Activated CD4-positive, CD25-positive, alpha-beta regulatory T cell treated with anti-CD3 and anti-CD28 coated beads, Interleukin-2, amount 50 U/mL, for 72 hours (primary cell): Measurements from ENCODE around the gene PRPSAP1.
"Not testable (repeated sequence)": the region's sequence is repeated elsewhere in the genome, so short reads cannot be mapped to it uniquely, and the experiment has no call there.

Experiments
- DNase-seq: peaks from one replicate; pipeline ENCODE4 v3.0.0; 2021

PRPSAP1 gene

DNA sequence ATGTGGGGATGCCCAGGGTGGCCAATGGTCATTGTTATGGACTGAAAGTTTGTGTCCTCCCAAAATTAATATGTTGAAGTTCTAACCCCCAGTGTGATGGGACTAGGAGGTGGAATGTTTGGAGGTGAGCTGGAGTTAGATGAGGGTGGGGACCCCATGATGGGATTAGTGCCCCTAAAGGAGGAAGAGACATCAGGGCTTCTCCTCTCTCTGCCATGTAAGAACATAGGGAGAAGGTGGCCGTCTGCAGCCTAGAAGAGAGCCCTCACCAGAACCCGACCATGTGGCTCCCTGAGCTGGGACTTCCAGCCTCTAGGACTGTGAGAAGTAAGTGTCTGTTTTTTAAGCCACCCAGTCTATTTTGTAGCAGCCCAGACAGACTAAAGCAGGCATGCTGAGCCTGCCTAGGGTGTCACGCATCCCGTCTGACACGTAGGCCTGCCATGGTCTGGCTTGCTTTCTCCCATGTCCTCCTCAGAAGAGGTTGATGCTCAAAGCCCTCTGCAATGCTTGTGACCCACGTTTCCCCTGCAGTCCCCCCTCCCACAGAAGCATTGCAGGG lies 4.0 kb upstream of the PRPSAP1 start:
- DNase-seq = no peak

GRCh38 chr17:76356803-76357456 lies 3.2 kb upstream of the PRPSAP1 start:
- DNase-seq = no peak

DNA sequence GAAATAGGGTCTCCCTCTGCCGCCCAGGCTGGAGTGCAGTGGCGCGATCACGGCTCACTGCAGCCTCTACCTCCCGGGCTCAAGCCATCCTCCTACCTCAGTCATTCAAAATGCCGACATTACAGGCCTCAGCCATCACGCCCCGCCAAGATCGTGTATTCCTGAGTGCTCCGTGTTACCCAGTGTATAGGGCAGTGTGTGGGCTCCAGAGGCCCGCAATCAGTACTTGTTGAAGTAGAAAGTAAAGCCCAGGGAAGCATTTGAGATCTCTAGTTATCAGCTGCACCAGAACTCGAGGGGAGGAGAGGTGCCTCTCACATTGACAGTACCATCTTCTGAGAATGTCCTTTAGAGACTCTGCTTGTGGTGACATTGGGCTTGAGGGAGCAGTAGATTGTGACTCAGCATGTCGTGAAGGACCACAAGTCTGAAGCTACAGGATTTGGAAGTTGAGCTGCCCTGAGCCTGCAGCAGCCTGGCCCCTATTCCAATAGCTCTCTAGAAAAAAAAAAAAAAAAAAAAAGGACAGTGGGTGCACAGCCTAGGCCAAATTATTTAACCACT lies 1.1 kb upstream of the PRPSAP1 start:
- no peak for DNase-seq

GRCh38 chr17:76354317-76354729 lies 607 bp upstream of the PRPSAP1 start:
- no peak for DNase-seq

- DNase-seq = peak; percentile 49
These were observed 615 bp downstream of the PRPSAP1 start for GRCh38 chr17:76353004-76353598.

GRCh38 chr17:76351526-76352071 lies 2.1 kb downstream of the PRPSAP1 start:
- DNase-seq = no peak

GRCh38 chr17:76350463-76350862 lies 3.3 kb downstream of the PRPSAP1 start:
- no peak for DNase-seq

GRCh38 chr17:76346936-76347335 lies 6.8 kb downstream of the PRPSAP1 start:
- DNase-seq = not testable (repeated sequence)

DNA sequence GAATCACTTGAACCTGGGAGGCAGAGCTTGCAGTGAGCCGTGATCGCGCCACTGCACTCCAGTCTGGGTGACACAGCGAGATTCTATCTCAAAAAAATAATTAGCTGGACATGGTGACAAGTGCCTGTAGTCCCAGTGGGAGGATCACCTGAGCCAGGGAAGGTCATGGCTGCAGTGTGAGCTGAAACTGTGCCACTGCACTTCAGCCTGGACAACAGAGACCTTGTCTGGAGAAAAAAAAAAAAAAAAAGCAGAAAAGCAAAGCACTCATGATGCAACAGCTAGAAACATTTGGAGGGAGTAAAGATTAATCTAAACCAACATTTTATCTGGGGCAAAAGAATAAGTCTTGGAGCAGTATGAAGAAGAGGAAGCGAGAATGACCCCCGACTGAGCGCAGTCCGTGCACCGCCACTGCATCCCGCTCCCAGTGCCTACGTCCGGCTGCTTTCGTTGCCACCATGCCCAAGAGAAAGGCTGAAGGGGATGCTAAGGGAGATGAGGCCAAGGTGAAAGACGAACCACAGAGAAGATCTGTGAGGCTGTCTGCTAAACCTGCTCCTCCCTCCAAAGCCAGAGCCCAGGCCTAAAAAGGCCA lies 8.2 kb downstream of the PRPSAP1 start:
- DNase-seq = no peak

- no peak for DNase-seq
These were observed 10.6 kb downstream of the PRPSAP1 start for GRCh38 chr17:76343106-76343505.

- no peak for DNase-seq
These were observed 12.4 kb downstream of the PRPSAP1 start for GRCh38 chr17:76341301-76341700.

- DNase-seq = no peak
These were observed 16.3 kb downstream of the PRPSAP1 start for GRCh38 chr17:76337413-76337777.

DNA sequence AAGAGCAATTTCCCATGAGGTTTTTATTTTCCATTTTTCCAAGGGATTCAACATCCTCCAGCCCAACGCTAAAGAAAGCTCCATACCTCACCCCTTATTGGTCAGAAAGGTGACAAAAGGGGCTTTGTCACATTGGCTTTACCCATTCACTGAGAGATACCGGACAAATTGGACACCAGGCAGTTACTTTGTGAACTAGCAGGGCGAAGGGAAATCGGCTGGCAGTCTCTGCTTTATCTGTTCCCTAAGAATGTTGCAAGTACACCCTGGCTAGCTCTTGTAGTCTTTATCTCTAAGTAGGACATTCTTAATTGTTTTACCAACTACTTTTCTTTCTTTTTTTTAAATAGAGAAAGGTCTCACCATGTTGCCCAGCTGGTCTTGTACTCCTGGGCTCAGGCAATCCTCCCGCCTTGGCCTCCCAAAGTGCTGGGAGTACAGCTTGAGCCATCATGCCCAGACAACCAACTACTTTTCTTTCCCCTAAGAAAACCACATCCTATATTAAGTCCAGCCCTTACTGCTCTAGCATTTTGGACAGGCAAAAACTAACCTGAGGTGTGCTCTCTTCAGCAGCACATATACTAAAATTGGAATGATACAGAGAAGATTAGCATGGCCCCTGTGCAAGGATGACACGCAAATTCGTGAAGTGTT lies 16.8 kb downstream of the PRPSAP1 start:
- no peak for DNase-seq

DNA sequence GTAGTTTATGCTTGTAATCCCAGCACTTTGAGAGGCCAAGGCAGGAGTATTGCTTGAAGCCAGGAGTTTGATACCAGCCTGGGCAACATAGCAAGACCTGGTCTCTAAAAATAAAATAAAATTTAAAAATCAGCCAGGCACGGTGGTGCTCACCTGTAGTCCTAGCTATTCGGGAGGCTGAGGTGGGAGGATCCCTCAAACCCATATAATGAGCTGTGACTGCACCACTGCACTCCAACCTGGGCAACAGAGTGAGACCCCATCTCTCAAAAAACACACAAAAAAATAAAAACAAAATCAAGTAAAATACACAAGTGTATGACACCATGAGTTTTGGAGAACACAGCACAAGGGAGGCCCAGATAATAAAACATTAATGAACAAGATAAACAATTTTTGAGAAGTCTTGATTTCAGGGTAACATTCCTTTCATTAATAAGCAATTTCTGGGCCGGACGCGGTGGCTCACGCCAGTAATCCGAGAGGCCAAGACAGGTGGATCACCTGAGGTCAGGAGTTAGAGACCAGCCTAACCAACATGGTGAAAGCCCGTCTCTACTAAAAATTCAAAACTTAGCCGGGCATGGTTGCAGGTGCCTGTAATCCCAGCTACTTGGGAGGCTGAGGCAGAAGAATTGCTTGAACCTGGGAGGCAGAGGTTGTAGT lies 17.9 kb downstream of the PRPSAP1 start:
- no peak for DNase-seq

DNA sequence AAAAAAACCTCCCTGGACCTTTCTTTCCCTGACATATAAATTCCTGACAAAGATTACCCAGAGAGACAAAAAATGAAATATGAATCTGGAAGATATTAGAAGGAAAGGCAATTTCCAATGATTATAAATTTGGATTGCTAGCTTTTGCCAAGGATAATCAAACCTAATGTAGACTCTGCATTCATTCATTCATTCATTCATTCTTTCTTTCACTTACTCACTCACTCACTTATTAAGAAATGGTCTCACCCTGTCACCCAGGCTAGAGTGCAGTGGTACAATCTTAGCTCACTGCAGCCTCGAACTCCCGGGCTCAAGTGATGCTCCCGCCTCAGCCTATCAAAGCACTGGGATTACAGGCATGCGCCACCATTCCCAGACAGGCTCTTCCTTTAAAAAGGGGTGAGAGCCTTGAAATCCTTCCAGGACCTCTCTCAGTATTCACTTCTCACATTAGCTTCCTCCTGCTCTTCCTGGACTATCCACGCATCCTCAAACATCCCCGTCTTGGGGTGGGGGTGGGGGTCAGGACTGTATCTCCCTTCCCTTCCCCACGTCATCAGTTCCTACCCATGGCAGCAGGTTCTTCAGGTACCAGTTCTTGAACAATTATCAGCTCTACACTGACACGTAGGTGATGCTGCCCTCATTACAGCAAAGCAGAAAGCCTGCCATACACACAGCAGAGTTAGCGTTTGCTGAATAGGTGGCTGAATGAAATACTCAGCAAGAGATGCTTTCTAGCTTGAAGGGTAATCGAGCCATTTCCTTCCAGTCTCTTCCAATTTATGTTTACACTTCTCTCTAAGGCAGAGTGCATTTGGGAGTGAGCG lies 19.8 kb downstream of the PRPSAP1 start:
- no peak for DNase-seq

DNA sequence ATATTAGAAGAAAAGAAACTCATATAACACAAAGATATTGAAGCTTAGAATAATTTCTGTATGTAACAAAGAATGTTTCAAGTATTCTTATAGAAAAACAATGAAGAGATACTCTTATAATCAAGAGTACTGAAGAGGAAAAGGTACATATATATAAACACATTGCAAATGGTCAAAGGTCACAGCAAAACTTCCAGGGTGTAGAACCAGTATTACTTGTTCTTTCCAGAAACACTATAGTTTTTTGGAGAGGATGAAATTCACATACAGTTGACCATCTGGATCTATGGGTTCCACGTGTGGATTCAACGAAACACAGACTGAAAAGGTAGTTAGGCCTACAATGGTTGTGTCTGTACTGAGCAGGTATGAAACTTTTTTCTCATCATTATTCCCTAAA lies 22.6 kb downstream of the PRPSAP1 start:
- DNase-seq = no peak

GRCh38 chr17:76329664-76330063 lies 24.1 kb downstream of the PRPSAP1 start:
- DNase-seq = no peak

DNA sequence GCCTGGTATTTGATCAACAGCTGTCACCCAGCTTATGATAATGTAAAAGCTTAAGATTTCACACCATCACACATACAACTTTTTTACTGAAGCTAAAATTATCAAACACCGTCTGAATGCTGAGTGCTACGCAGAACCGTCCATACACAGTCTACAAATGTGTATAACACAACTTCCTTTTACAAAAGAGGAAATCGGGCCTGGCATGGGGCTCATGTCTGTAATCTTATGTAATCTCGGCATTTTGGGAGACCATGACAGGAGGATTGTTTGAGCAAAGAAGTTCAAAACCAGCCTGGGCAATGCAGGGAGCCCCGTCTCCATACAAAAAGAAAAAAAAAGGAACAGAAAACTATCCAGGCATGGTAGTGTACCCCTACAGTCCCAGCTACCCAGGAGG lies 26.0 kb downstream of the PRPSAP1 start:
- no peak for DNase-seq

DNA sequence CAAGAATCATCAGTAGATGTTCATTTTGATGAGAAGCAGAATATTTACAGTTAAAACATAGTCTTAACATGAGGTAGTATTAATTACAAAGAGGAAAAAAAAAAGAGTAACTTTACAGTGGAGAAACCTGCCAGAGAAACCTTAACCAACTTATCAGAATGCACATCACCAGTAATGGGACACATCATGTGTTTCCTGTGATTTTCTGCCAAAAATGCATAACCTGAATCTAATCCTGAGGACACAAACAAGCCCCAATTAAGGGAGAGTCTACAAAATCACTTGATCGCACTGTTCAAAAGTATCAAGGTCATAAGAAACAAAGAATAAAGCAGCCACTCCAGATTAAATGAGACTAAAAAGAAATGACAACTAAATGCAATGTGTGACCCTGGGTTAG lies 27.4 kb downstream of the PRPSAP1 start:
- DNase-seq = no peak

DNA sequence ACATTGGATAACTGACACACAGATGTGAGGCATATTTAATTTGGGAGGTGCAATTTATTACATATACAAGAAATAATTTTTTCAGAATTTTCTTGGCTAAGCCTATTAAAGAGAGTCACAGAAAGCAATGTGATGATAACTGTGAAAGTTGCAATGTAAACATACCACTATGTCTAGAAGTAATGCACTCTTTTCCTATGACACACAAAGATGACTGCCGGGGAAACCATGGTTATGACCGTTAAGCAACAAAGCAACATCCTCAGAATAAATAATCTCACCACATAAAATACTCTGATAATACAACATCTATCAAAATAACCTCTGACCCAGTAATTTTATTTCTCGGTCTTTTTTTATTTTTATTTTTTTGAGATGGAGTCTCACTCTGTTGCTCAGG lies 35.1 kb downstream of the PRPSAP1 start:
- DNase-seq = no peak

DNA sequence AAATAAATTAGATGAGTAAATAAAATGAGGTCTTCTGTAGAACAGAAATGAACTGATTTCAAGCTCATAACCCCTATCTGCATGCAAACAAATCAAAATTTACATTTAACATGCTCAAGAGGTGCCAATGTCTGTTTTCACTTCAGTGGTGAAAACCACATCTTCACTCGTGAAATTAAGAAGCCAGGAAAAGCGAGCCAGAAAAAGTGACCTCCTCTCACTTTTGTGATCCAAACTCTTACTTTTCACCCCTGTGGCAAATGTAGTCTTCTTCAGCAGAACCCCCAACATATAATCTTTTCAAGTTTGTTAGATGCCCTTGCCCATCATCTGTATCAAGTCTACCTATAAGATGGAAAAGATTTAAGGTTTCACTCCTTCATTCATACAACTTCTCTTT lies 36.2 kb downstream of the PRPSAP1 start:
- DNase-seq = no peak
